ENCODE results near the gene GDNF.

- no peak for TF ChIP-seq CTCF (IDR thresholded peaks at IDR 0.05 in 8 of 11, conservative IDR thresholded peaks at IDR 0.05 in 3 of 11)
- TF ChIP-seq POLR2A (IDR thresholded peaks at IDR 0.05), result no peak
- no peak for TF ChIP-seq POLR2AphosphoS5 (IDR thresholded peaks at IDR 0.05)
Observed at GRCh38 chr5:37812365-37812764, 27.5 kb downstream of the GDNF start.

All from spleen (tissue), 7 donors.